ENCODE results near the gene DYNC1LI1. TPM values are rescaled to one million over a fixed set of nuclear protein-coding genes. Genes with fewer than 3 reads are reported as not detected.

The DYNC1LI1 gene
- total RNA-seq, 2 donors from 2014 or later: 41.6 to 42.5 TPM

GRCh38 chr3:32597656-32598055 lies 27.0 kb upstream of the DYNC1LI1 start:
- H3K4me3 ChIP-seq (ENCODE audit: low read length): no peak overlapping the region
- H3K9ac ChIP-seq (ENCODE audit: extremely low read depth, low read length, poor library complexity, severe bottlenecking): no peak overlapping the region
- Mint-ChIP-seq H3K4me1 (peaks cover 25% of the 10 kb centered on the region), H3K36me3 (ENCODE audit: low read depth) (no peaks in the 10 kb centered on the region), H3K27me3 (ENCODE audit: insufficient read depth) (peaks cover 21% of the 10 kb centered on the region), H3K9me3 (no peaks in the 10 kb centered on the region), H3K27ac (no peak overlapping the region), H3K4me3 (no peak overlapping the region)
- peaks cover 4% of the 10 kb centered on the region for H3K4me1 ChIP-seq (ENCODE audit: control insufficient read depth, insufficient read depth, low read length)
- TF ChIP-seq CTCF (conservative IDR thresholded peaks at IDR 0.05): no peak
- WGBS, 2 experiments (ENCODE audit: insufficient coverage in 1 of 2, insufficient read length in 1 of 2): 74% methylated on average over 2 of the region's 2 CpGs; no CpG with 5 or more reads in 1 of the 2 experiments
- no peak for DNase-seq
- H3K27me3 ChIP-seq (ENCODE audit: control insufficient read depth, insufficient read depth, low read length, poor library complexity, severe bottlenecking): peaks cover 5% of the 10 kb centered on the region
- H3K9me3 ChIP-seq (ENCODE audit: control insufficient read depth, low read length): no peaks in the 10 kb centered on the region
- H3K36me3 ChIP-seq (ENCODE audit: control insufficient read depth, insufficient read depth, low read length): no peaks in the 10 kb centered on the region
- H3K27ac ChIP-seq (ENCODE audit: low read depth, low read length): no peak overlapping the region

GRCh38 chr3:32596909-32597369 lies 26.3 kb upstream of the DYNC1LI1 start:
- Mint-ChIP-seq H3K9me3 (no peaks in the 10 kb centered on the region), H3K4me1 (peaks cover 23% of the 10 kb centered on the region), H3K36me3 (ENCODE audit: low read depth) (no peaks in the 10 kb centered on the region), H3K4me3 (no peak overlapping the region), H3K27ac (no peak overlapping the region), H3K27me3 (ENCODE audit: insufficient read depth) (peaks cover 24% of the 10 kb centered on the region)
- Histone ChIP-seq H3K4me1 (ENCODE audit: control insufficient read depth, insufficient read depth, low read length) (peaks cover 4% of the 10 kb centered on the region), H3K27ac (ENCODE audit: low read depth, low read length) (no peak overlapping the region), H3K4me3 (ENCODE audit: low read length) (no peak overlapping the region), H3K27me3 (ENCODE audit: control insufficient read depth, insufficient read depth, low read length, poor library complexity, severe bottlenecking) (peaks cover 5% of the 10 kb centered on the region), H3K9ac (ENCODE audit: extremely low read depth, low read length, poor library complexity, severe bottlenecking) (no peak overlapping the region), H3K36me3 (ENCODE audit: control insufficient read depth, insufficient read depth, low read length) (no peaks in the 10 kb centered on the region), H3K9me3 (ENCODE audit: control insufficient read depth, low read length) (no peaks in the 10 kb centered on the region)
- no peak for TF ChIP-seq CTCF (conservative IDR thresholded peaks at IDR 0.05)
- DNase-seq: no peak
- 88 to 90% methylated on average over 2 to 8 of the region's 8 CpGs for WGBS, 2 experiments (ENCODE audit: insufficient coverage in 1 of 2, insufficient read length in 1 of 2)

- WGBS, 2 experiments (ENCODE audit: insufficient coverage in 1 of 2, insufficient read length in 1 of 2): 88 to 93% methylated on average over 4 of the region's 4 CpGs
- no peak for DNase-seq
- H3K9me3 Mint-ChIP-seq: no peaks in the 10 kb centered on the region
These were observed 25.7 kb upstream of the DYNC1LI1 start for GRCh38 chr3:32596282-32596908.

More at GRCh38 chr3:32596282-32596908, 25.7 kb upstream of the DYNC1LI1 start:
- peaks cover 5% of the 10 kb centered on the region for H3K27me3 ChIP-seq (ENCODE audit: control insufficient read depth, insufficient read depth, low read length, poor library complexity, severe bottlenecking)
- no peak for TF ChIP-seq CTCF (conservative IDR thresholded peaks at IDR 0.05)
- Mint-ChIP-seq H3K4me1 (peaks cover 20% of the 10 kb centered on the region), H3K27me3 (ENCODE audit: insufficient read depth) (peaks cover 26% of the 10 kb centered on the region), H3K27ac (no peak overlapping the region), H3K4me3 (no peak overlapping the region), H3K36me3 (ENCODE audit: low read depth) (no peaks in the 10 kb centered on the region)
- H3K4me3 ChIP-seq (ENCODE audit: low read length): no peak overlapping the region
- H3K27ac ChIP-seq (ENCODE audit: low read depth, low read length): no peak overlapping the region
- no peaks in the 10 kb centered on the region for H3K36me3 ChIP-seq (ENCODE audit: control insufficient read depth, insufficient read depth, low read length)
- peaks cover 4% of the 10 kb centered on the region for H3K4me1 ChIP-seq (ENCODE audit: control insufficient read depth, insufficient read depth, low read length)
- no peaks in the 10 kb centered on the region for H3K9me3 ChIP-seq (ENCODE audit: control insufficient read depth, low read length)
- no peak overlapping the region for H3K9ac ChIP-seq (ENCODE audit: extremely low read depth, low read length, poor library complexity, severe bottlenecking)

Measured in endodermal cell (in vitro differentiated cells).